Spleen (tissue), 7 donors: ENCODE data around the gene DCAF6.

Source experiments
- CTCF ChIP-seq, 11 experiments: fragments of 200-600 bp in 7 of 11; fragments of 450-650 bp in 4 of 11; sonication (generic) in 4 of 11; IDR thresholded peaks in 8 of 11; conservative IDR thresholded peaks in 3 of 11; 1 replicate in 7 of 11; 2 replicates in 4 of 11; pipeline versions ENCODE4 v1.4.0 to v1.8.0; 2016 to 2021; ENCODE audit warnings: antibody characterized with exemption in 11 of 11, inconsistent platforms in 4 of 11, mild to moderate bottlenecking in 1 of 11
- POLR2AphosphoS5 ChIP-seq, 3 donors: sonication (generic); formaldehyde crosslinking; IDR thresholded peaks; one replicate each; pipeline ENCODE4 v1.5.1; 2017; ENCODE audit warnings: antibody characterized with exemption in 3 of 3
- donor health status: DM: no; HTN: no; CAD: no; lungs with moderate emphysema.
- donor health status: DM: no; HTN: no; CAD: no.
- donor health status: DM: no; HTN: no; CAD: no.

- TF ChIP-seq CTCF (IDR thresholded peaks at IDR 0.05 in 8 of 11, conservative IDR thresholded peaks at IDR 0.05 in 3 of 11) (no peak), POLR2AphosphoS5 (IDR thresholded peaks at IDR 0.05) (no peak)
Observed at GRCh38 chr1:167938080-167938636, 1.7 kb downstream of the DCAF6 start.
